Brain microvascular endothelial cell (primary cell): ENCODE data around the gene VEGFC.

Source experiments
- DNase-seq: peaks from one replicate; pipeline ENCODE4 v3.0.0-alpha.2; 2020
- H3K27ac ChIP-seq: fragments of 250-450 bp; sonication (Bioruptor Pico); 2 replicates; pipeline ENCODE4 v1.5.1; 2020; ENCODE audit warnings: mild to moderate bottlenecking, moderate library complexity
- H3K27me3 ChIP-seq: fragments of 250-450 bp; sonication (Bioruptor Pico); replicated peaks from 2 replicates; pipeline ENCODE4 v1.5.1; 2020; ENCODE audit warnings: mild to moderate bottlenecking
- H3K36me3 ChIP-seq: fragments of 250-450 bp; sonication (Bioruptor Pico); replicated peaks from 2 replicates; pipeline ENCODE4 v1.5.1; 2020; ENCODE audit warnings: mild to moderate bottlenecking
- H3K4me3 ChIP-seq: 2 replicates; pipeline ENCODE4 v1.5.1; 2011; ENCODE audit warnings: low read depth, mild to moderate bottlenecking, control low read depth, low read length, moderate library complexity
- CTCF ChIP-seq: IDR thresholded peaks from 2 replicates; pipeline ENCODE4 v1.5.1; 2011; ENCODE audit warnings: low read depth, mild to moderate bottlenecking, moderate library complexity, low read length, control low read depth, inconsistent platforms; ENCODE audit errors: missing control alignments
- in situ Hi-C: cut with HindIII; loops from 2 replicates; pipeline ENCODE4 v1.10.0; 2017; ENCODE audit warnings: low sequenced_read_pairs, low pct_ligation_motif_present

VEGFC gene

GRCh38 chr4:176762661-176763308 lies 29.9 kb downstream of the VEGFC start:
- no peaks in the 10 kb centered on the region for H3K27me3 ChIP-seq
- no peaks in the 10 kb centered on the region for H3K36me3 ChIP-seq
- in situ Hi-C loops: no loop called here
- H3K4me3 ChIP-seq: no peak overlapping the region
- no peak overlapping the region for H3K27ac ChIP-seq
- DNase-seq: no peak
- TF ChIP-seq CTCF: no peak

- H3K27me3 ChIP-seq: no peaks in the 10 kb centered on the region
- H3K4me3 ChIP-seq: no peak overlapping the region
- H3K36me3 ChIP-seq: no peaks in the 10 kb centered on the region
- no peak for TF ChIP-seq CTCF
- H3K27ac ChIP-seq: no peak overlapping the region
- DNase-seq: no peak
- in situ Hi-C loops: no loop called here
These were observed 30.9 kb downstream of the VEGFC start for GRCh38 chr4:176761872-176762271.

- H3K4me3 ChIP-seq: no peak overlapping the region
- no peak for TF ChIP-seq CTCF
- in situ Hi-C loops: no loop called here
- no peak overlapping the region for H3K27ac ChIP-seq
- no peak for DNase-seq
- no peaks in the 10 kb centered on the region for H3K27me3 ChIP-seq
- no peaks in the 10 kb centered on the region for H3K36me3 ChIP-seq
These were observed 32.3 kb downstream of the VEGFC start for GRCh38 chr4:176760471-176760870.

GRCh38 chr4:176758731-176759130 lies 34.0 kb downstream of the VEGFC start:
- TF ChIP-seq CTCF: no peak

GRCh38 chr4:176758323-176758722 lies 34.4 kb downstream of the VEGFC start:
- no peak for DNase-seq
- in situ Hi-C loops: no loop called here
- Histone ChIP-seq H3K27me3 (no peaks in the 10 kb centered on the region), H3K36me3 (no peaks in the 10 kb centered on the region), H3K27ac (no peak overlapping the region), H3K4me3 (no peak overlapping the region)
- no peak for TF ChIP-seq CTCF

More at GRCh38 chr4:176758731-176759130, 34.0 kb downstream of the VEGFC start:
- no peaks in the 10 kb centered on the region for H3K36me3 ChIP-seq
- no peak overlapping the region for H3K27ac ChIP-seq
- in situ Hi-C loops: no loop called here
- H3K4me3 ChIP-seq: no peak overlapping the region
- no peak for DNase-seq
- no peaks in the 10 kb centered on the region for H3K27me3 ChIP-seq

- Histone ChIP-seq H3K27ac (no peak overlapping the region), H3K4me3 (no peak overlapping the region), H3K36me3 (no peaks in the 10 kb centered on the region), H3K27me3 (no peaks in the 10 kb centered on the region)
- in situ Hi-C loops: no loop called here
- DNase-seq: no peak
- TF ChIP-seq CTCF: no peak
These were observed 37.1 kb downstream of the VEGFC start for GRCh38 chr4:176755613-176756012.
